NCI-H510A (cell line): ENCODE data around the gene TES.
A peak's percentile ranks its signal among the peaks of the same experiment; 100 is the strongest.
"Not testable (repeated sequence)": the region's sequence is repeated elsewhere in the genome, so short reads cannot be mapped to it uniquely, and the experiment has no call there.

Source experiments
- DNase-seq: peaks from one replicate; lab custom pipeline; 2025; lab: John Stamatoyannopoulos, UW

The TES gene, protein sequence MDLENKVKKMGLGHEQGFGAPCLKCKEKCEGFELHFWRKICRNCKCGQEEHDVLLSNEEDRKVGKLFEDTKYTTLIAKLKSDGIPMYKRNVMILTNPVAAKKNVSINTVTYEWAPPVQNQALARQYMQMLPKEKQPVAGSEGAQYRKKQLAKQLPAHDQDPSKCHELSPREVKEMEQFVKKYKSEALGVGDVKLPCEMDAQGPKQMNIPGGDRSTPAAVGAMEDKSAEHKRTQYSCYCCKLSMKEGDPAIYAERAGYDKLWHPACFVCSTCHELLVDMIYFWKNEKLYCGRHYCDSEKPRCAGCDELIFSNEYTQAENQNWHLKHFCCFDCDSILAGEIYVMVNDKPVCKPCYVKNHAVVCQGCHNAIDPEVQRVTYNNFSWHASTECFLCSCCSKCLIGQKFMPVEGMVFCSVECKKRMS

DNA sequence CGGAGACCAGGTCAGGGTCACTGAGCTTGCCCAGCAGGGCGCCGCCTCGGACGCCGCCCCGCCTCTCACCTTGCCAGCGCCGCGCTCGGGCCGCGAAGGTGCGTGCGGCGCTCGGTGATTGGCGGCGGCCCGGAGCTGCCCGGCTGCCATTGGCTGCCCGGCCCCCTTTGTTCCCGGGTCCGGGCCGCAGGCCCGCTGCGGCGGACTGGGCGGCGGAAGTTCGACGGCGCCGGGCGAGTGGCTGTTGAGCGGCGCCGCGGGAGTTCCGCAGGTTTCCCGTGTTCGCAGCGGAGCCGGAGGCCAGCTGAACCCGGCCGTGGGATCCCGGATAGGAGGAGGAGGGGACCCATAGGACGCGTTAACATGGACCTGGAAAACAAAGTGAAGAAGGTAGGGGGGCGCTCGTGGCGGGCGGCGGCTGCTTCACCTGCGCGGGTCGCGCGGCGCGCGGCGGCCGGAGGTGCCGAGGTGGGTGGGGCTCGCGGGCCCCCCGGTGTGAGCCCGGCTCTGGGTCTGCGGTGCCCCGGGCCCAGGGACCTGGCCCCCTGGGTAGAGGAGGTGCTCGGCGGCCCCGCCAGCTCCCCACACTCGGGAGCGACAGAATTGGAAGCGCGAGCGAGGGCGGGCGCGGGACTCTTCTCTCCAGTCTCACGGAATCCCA lies at the start of gene TES:
Gene TES (plus strand): TSS at position 195 of the 661 bp plus-strand sequence. CDS start 169 bp downstream, at position 364.
- peak; percentile 52 for DNase-seq

DNA sequence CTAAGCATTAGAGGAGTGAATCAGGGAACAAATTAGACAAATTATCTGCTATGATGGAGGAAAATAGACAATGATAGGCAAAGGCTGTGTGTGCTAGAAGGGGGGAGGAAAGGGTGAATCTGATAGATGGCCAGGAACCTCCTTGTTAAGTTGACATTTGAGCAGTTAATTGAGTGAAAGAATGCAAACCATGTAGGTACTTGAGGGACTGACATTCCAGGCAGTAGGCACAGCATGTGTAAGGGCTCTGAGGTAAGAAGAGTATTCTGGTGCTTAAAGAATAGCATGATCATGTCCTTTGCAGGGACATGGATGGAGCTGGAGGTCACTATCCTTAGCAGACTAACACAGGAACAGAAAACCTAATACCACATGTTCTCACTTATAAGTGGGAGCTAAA lies 48.6 kb upstream of the TES start:
- no peak for DNase-seq

- DNase-seq: no peak
Measured at GRCh38 chr7:116162254-116162653, 48.1 kb upstream of the TES start.

DNA sequence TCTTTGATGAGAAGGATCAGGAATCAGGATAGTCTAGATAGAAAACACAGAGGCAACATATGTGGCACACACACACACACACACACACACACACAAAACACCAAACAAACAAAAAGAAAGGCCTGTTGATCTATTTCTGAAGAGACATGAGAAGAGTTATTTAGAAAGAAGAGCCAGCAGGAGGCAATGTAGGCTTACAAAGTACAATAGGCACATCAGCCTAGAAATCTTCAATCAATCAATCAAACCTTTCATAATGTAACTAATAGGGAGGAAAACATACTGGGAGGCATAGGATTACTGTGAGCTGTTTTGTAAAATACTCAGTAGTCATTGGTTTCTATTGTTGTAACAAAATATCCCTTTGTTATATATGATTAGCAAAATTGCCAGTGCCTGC lies 47.3 kb upstream of the TES start:
- DNase-seq: no peak

DNA sequence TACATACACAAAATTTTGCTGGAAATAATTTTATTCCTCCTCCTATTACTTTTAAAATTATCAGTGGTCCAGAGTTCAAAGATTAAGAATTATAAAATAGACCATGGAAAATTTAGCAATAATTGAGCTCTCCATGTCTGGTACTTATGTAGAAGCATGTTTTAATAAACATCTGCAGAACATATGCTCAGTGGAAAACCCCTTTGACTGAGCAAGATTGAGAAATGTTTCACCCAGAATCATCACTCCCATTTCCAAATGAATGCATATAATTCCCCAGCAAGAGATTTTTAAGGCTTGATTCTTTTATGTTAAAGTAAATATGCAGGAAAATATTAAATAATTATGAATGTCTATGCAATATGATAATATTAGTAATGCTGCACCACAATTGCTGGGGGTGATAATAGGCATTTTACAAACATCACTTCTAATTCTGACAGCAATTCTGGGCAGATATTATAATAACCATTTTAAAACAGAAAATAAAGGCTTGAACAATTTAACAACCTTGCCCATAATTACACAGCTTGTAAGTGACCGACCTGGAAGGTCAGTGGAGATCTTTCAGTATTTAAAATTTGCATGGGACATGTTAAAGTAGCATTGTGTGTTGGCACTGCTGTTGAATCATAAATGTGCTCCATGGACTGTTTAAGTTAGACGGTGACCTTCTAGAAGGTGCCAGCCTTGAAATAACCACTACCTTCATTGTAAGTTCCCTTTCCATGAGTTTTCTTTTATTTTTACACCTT lies 45.6 kb upstream of the TES start:
- no peak for DNase-seq

GRCh38 chr7:116165717-116166116 lies 44.6 kb upstream of the TES start:
- no peak for DNase-seq

- no peak for DNase-seq
Measured at GRCh38 chr7:116166156-116166555, 44.2 kb upstream of the TES start.

DNA sequence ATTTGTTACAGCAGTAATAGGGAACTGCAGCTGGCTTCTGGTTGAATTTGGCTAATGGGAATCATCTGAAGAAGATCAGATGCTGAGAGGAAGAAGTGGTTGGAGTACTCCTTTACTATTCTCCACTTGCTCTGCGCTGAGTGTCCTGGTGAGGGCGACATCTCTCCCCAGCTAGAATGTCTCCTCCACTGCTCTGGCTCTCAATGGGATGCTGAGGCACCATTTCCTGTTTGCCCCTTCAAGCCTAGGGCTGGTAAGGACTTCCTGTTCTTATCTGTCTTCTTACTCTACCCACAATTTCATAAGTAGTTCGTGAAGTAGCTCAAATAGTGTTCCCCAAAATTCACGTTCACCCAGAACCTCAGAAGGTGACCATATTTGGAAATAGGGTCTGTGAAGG lies 43.2 kb upstream of the TES start:
- DNase-seq: no peak

DNA sequence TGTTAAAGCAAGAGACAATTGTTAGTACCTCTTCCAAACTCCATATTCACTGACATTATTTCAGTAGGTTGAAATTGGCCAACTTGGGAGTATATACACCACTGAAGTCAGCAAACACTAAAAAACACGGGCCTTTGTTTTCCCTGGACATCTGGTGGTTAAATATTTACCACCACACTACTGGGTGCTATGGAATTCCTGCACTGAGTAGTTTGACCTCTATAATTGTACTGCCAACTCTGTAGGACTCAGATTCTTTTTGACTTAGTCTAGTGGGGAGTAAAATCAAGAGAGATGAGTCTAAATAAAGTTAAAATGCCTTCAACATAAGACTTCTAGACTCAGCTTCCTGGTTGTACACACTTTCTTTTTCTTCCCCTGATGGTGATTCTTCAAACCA lies 41.3 kb upstream of the TES start:
- DNase-seq: no peak

GRCh38 chr7:116170180-116170579 lies 40.2 kb upstream of the TES start:
- no peak for DNase-seq

- no peak for DNase-seq
Measured at GRCh38 chr7:116171094-116171493, 39.2 kb upstream of the TES start.

DNA sequence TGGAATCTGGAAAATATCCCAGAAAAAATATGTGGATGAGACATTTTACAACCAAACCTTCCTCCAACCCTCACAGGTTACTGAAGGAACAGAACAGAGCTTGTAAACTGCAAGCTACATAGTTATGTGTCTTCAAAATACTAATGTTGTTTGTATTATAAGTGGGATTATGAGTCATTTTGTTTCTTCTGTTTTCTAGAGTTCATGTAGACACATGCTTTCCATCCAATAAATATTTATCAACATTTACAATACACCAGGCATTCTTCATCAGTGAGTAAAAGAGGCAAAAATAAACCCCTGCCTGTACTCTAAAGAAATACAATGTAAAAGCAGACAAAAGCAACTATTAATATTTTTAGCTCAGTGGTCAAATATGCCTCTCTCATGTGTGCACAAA lies 38.0 kb upstream of the TES start:
- no peak for DNase-seq

DNA sequence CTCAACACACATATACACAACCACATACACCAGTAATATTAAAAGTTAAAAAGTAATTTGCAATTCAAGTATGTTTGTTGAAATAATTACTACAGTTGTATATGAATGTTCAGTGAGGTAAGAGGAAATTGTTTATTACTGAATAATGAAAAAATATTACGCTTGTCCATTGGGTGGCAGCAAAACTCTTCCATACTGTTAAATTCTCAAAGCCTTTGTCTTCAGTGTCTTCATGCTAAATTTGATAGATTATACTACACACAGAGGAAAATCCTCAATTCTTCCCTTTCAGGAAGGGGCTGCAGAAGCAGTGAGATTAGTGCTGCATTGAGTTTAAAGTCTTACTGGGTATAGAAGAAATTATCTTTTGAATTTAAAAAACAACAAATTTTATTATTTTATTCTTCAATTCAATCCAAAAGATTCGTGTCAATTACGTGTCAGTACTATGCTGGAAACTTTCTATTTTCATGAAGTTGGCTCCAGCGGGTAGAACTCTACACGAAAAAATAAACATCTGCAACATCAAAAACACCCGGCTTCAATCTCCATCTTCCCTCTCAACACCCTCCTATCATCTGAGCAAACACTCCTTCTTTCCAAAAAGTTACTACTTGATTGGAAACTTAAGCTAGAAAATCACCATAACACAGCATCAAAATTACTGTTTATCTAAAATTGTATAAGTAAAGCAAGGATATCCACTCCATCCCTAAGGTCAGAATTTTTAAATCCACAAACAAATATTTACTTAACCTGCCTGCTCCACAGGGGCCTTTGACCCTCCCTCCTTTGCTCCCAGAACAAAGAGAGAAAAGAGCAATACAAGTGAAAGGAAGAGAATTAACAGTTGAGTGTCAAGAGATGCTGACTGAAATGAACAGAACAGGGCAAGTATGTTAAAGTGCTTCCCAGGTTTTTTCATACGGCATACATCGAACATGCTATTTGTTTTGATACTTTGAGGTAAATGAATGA lies 37.0 kb upstream of the TES start:
- DNase-seq: no peak

DNA sequence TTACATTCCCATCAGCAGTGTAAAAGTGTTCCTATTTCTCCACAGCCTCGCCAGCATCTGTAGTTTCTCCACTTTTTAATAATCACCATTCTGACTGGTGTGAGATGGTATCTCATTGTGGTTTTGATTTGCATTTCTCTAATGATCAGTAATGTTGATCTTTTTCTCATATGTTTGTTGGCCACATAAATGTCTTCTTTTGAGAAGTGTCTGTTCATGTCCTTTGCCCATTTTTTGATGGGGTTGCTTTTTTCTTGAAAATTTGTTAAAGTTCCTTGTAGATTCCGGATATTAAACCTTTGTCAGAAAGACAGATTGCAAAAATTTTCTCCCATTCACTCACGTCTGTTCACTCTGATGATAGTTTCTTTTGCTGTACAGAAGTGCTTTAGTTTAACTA lies 35.2 kb upstream of the TES start:
- not testable (repeated sequence) for DNase-seq

DNA sequence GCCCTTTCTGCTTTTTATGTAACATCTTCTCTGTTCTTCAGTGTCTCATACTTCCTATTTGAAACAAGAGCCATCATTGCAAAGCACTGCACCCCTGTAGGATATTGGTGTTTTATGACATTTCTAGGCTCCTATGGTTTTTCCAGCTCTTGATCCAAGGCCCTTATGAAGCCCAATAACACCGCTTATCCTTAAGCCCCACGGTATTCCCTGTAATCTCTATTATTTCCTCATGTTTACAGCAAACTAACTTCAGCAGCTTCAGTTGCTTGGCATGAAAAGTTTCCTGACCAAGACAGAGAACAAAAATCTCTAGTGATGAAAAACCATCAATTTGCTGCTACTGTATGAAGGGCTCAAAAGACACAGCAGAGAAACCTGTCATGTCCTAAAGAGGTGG lies 34.1 kb upstream of the TES start:
- no peak for DNase-seq

GRCh38 chr7:116177009-116177408 lies 33.3 kb upstream of the TES start:
- DNase-seq: no peak

DNA sequence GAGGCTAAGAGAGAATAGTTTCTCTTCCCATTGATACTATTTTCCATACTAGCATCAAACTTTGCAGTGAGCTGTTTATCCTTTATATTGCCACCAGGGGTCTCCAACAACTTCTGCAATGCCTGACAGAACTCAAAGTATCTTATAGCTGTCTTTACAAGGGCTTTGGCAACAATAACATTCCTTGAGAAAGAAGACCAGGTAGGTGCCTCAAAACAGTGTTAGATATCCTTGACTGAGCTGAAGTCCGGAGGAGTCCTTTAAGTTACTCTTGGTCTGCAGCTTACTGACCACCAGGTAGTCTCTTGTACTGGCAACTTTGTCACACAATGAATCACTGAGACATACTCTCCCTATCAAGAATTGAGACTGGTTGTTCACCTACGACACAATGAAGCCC lies 30.0 kb upstream of the TES start:
- no peak for DNase-seq

- no peak for DNase-seq
Measured at GRCh38 chr7:116182023-116182422, 28.3 kb upstream of the TES start.

- DNase-seq: no peak
Measured at GRCh38 chr7:116185450-116185849, 24.9 kb upstream of the TES start.

DNA sequence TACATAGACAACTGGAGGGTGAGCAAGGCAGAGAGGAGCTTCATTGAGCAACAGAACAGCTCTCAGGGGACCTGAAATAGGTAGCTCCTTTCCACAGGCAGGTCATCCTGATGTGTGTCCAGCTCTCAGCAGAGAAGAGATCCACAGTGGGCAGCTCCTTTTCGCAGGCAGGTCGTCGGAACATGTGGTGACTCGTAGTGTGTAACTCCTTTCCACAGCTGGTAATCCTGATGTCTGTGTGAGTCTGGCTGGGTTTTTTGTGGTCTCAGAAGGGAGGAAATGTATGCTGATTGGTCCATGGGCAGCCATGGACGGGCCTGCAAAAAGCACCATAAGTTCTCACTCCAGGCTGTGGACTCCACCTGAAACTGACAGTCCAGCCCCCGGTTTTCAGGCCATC lies 24.4 kb upstream of the TES start:
- DNase-seq: no peak

GRCh38 chr7:116187400-116187799 lies 22.9 kb upstream of the TES start:
- DNase-seq: no peak
